Activated CD8-positive, alpha-beta memory T cell treated with anti-CD3 and anti-CD28 coated beads for 24 hours (primary cell): Measurements from ENCODE around the gene OAS2.

Source experiments
- DNase-seq: peaks from one replicate; pipeline ENCODE4 v3.0.0-alpha.2; 2020

Gene OAS2

DNA sequence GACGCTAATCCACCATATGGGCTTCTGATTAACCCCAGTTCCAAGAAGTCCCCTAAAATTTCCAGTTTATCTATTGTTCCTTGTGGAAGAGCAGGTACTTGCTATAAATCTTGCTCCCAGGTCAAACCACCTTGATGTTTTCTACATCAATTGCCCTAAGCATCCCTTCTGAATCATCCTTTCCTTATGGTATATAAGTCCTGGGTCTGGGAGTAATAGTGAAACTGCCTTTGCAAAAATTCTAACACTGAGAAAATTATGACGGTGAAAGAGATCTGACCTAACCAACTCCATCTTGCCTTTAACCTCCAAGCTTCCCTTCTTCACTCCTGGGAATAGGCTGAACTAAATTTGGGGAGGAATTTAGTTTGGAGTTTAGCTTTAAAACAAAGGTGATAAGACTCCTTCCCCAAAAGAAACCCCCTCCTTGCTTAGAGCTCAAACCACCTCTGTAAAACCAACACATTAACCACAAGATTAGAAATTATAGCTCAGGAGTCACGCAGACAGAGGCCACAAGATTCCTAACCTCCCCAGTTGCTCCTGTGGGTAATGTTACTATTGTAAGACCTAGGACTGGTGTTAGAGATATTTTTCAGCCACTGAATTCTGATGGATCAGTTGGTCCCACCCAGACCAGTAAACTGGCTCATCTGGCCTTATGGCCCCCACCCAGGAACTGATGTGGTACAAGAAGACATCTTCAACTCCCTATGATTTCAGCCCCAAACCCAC lies 44.4 kb downstream of the OAS2 start:
- DNase-seq, result no peak

DNA sequence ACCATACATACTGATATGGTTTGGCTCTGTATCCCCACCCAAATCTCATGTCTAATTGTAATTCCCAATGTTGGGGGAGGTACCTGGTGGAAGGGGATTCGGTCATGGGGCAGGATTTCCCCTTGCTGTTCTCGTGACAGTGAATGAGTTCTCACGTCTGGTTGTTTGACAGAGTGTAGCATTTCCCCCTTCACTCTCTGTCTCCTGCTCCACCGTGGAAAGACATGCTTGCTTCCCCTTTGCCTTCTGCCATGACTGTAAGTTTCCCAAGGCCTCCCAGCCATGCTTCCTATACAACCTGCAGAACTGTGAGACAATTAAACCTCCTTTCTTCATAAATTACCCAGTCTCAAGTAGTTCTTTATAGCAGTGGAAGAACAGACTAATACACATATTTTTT lies 49.4 kb downstream of the OAS2 start:
- no peak for DNase-seq

DNA sequence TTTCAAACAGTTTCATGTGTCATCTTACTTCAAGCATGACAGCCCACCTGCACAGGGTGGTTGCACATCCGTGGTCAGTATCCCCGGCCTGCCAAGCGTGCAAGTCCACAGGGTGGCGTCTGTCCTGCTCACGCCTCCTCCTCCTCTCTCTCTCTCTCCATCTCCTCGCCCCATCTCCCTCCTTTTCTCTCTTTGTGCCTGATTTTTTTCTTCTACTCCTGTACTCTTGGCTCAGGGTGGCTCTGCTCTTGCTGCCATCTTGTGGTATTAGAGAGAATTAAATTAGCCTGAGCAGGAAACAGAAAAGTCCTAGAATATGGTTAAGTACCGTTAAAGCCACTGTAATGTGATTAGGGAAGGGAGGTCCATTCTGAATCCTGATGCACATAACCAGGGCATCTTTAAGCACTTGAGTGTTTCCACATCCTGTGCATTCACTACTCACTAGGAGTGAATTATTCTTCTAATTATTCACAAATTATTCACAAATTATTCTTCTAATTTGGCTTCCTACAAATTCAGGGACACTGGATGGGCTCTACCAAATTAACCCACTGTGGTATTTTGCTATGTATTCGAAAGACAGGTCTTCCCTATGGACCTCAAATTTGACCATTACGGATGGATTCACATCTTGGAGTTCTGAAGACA lies 52.7 kb downstream of the OAS2 start:
- DNase-seq, result no peak

DNA sequence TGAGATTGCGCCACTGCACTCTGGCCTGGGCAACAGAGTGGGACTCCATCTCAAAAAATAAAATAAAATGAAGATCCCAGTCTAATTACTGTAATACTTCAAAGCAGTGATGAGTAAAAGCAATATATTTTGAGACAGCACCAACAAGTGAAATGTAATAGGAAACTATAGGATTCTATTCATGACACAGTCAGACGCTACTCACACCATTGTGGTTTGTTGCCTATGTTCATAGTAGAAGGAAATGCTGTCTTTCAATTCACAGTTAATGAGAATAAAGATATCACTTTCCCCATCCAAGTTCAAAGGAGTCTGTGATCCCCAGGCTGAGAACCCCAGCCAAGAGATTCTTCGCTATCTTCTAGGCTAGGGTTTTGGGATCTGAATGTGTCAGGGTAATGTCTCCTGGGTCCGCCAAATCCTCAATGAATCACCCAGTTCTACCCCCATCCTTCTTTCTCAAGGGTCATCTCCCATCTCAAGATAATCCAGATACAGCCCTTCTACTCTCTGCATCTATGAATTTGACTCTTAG lies 61.7 kb downstream of the OAS2 start:
- DNase-seq, result no peak

DNA sequence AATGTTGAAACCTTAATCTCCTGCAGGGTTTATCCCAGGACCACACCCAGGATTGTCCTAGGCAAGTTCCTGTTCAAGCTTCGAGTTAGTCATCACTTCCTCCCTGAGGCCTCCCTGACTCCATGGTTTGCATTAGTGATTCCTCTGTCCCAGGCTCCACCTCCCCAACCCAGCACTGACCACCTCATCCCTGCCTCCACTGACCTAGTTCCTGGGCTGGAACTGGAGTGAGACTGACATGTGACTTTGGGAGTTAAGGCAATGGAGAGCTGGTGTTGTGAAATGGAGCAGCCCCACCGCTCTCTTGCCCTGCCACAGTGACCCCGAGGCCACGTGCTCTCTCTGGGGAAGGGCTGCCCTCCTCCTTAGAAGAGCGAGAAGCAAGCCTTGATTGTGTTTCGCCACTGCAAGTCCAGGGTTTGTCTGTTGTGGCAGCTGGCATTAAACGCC lies 62.4 kb downstream of the OAS2 start:
- no peak for DNase-seq

DNA sequence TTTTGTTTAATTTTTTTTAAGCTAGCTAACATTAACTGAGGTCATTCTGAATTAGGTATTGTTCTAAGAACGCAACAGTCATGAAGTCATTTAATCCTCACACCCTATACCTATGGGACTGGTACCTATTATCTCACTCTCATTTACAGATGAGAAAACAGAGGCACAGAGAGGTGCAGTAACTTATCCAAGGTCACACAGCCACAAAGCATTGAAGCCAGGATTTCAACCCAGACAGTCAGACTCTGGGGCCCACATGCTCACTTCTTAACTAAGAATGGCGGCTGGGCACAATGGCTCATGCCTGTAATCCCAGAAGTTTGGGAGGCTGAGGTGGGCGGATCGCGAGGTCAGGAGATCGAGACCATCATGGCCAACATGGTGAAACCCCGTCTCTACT lies 63.2 kb downstream of the OAS2 start:
- DNase-seq, result no peak

DNA sequence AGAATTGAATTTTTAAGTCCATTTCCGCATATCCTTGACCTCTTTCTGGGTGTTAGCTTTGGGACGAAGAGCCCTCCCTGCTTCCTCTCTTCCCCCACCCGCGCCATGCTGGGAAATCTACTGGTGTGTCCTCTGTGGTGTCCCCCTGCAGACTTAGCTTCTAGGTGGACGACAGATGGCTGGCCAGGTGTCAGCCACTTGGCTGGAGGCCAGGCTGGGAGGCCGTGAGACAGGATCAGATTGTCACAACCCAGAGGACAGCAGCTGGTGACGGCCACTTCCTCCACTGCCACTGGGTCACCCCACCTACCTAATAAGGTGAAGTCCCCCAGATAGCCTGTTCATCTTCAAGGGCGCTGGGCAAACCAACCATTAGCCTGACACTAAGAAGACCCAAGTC lies 64.9 kb downstream of the OAS2 start:
- DNase-seq, result no peak

DNA sequence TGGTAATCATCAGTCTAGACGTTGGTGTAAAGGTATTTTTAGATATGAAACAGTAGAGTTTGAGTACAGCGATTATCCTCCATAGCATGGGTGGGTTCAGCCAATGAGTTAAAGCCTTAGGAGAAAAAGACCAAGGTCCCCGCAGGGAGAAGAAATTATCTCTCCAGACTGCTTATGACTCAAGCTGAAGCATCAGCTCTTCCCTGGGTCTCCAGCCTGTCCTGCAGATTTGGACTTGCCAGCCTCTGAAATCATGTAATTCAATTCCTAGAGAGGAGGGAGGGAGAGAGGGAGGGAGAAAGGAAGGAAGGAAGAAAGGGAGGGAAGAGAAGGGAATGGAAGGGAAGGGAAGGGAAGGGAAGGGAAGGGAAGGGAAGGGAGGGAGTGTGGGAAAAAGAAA lies 66.2 kb downstream of the OAS2 start:
- DNase-seq, result no peak

DNA sequence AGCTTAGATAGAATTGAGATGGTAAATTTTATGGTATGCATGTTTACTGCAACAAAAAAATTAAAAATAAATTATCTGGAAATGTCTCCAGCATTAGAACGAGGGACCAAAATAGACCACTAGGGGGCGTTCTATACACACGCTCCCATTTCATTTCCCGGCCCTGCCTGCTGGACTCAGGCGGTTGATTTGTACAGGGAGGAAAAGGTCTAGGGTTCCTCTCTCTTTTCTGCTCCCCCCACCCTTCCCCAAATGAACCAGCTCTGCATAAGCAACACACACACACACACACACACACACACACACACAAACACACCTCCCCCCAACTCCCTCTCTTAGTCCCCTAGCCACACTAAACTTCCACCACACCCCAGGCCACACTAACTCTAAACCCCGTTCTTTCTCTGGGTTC lies 70.4 kb downstream of the OAS2 start:
- DNase-seq, result peak; percentile 70

DNA sequence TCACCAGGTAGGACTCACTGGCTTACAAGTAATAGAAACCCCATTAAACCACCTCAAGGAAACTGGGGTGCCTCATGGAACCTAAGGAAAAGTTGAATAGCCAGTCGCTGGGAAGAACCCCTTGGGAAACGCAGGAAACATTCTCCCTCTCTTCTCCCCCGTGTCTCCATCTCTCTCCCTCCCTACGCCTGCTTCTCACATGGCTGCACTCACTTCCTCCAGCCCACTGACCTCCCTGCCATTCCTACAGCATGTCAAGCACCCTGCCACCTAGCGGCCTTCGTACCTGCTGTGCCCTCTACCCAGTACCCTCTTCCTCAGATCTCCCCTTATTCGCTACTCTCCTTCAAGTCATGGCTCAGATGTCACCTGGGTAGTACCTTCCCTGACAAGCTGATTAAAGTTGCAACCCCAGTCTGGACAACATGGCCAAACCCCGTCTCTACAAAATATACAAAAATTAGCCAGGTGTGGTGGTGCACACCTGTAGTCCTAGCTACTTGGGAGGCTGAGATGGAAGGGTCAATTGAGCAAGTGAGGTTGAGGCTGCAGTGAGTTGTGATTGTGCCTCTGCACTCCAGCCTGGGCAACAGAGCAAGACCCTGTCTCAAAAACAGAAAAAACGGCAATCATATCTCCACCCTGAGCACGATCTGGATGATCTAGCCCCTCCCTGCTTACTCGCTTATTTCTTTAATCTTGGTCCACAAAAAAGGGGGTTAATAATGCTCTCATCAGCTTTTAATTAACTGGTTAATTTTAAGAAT lies 71.8 kb downstream of the OAS2 start:
- no peak for DNase-seq

DNA sequence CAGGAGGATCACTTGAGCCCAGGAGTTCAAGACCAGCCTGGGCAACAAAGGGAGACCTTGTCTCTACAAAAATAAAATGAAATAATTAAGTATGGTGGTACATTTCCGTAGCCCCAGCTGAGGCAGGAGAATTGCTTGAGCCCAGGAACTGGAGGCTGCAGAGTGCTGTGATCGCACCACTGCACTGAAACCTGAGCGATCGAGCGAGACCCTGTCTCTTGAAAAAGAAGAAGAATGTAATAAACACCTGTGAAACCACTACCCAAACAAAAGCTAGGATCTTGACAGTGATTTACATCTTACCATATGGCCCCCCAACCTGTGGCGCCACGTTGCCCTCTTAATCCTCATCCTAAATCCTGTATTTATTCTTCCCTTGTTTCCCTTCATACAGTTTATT lies 72.5 kb downstream of the OAS2 start:
- no peak for DNase-seq

DNA sequence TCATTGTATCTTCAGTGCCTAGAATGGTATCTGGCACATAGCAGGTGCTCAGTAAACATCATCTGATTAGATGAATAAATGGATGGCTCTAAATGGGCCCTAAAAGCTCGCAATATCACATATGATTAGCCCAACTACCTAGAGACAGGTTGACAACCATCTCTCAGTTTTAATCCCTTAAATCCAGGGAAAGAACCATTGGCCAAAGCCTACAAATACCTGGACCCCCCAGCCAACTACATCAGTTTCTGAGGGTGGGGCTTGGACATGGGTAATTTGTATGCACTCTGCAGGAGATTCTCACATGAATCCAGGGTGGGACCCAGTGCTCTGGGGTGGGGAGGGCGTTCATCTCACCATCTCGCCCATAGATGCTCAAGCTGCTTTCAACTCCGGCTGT lies 73.4 kb downstream of the OAS2 start:
- DNase-seq, result no peak

DNA sequence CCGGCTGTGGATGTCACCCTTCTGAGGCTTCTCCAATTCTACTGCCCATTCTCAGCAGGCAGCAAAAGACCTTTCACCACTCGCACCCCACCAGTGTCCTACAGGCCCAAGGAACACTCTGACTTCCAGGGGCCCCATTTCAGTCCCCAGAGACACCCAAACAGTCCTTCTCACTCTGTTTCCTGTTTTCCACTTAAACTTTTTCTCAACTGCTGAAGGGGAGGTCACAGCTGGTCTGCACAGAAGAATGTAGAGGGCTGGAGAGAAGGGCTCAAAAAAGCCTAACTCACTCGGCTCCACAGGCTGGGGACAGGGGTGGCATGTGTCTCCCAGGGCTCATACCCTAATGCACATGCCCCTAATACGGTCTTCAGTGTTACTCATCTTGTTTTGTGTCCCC lies 74.0 kb downstream of the OAS2 start:
- DNase-seq, result no peak

DNA sequence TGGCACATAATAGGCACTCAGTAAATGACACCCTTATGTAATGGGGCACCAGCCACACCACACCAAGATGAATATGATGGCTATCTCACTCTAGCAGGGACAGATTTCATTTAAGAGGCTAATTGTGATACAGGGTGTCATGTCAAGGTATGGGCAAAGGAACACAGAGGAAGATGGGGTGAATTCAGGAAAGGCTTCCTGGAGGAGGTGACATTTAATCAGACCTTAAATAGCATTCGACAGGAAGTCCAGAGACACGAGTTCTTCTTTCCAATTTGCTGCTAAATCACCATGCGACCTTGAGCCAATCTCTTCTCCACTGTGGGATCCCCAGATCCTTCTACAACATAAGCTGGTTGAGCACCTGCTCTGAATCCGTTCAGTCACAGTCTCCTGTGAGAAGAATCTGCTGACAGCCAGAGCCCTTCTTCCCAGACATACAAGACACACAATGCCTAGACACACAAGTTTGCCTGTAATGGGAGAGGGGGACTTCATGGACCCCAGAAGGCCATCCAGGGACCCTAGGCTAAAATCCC lies 76.7 kb downstream of the OAS2 start:
- no peak for DNase-seq

DNA sequence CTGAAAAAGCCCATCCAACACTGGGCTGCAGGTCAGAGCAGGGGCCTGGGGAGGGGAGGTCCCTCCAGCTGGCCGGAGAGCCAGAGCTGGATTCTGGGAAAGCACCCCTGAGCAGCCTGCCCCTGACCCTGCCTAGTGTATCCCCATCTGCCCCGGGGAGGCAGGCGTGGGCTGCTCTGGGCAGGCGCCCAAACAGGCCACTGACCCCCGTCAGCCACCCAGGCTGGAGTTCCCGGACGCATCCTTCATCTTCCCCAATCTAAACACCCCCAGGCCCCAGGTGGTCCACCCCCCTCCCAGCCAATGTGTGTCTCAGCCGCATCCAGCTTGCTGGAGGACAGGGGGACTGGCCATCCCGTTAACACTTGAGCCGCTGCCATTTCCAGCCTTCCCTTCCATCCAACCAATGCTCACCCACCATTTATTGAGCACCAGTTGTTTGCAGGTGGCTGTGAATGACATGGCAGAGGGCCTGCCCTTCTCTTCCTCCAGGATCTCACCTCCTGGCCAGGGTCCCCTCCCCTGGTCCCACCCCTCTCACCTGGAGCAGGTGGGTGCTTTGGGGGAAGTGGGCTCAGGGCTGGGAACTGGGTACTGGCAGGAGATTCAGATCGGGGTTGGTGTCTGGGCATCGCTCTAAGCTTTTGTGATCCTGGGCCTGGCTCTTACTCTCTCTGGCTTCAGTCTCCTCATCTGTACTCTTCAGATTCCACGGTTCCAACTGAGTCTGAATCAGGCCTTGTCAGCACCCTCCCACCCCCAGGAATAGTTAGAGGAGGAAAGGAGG lies 77.5 kb downstream of the OAS2 start:
- no peak for DNase-seq

DNA sequence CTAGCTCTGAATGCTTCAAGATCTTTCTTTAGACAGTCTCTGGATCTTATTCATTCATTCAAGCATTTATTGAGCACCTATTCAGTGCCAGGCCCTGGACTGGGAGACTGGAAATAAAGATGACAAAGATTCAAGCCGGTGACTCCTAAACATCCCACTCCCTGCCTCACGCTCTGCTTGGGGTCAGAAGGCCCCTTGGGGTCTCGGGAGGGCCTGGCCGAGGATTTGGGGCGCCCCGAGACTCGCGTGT lies 78.0 kb downstream of the OAS2 start:
- no peak for DNase-seq

DNA sequence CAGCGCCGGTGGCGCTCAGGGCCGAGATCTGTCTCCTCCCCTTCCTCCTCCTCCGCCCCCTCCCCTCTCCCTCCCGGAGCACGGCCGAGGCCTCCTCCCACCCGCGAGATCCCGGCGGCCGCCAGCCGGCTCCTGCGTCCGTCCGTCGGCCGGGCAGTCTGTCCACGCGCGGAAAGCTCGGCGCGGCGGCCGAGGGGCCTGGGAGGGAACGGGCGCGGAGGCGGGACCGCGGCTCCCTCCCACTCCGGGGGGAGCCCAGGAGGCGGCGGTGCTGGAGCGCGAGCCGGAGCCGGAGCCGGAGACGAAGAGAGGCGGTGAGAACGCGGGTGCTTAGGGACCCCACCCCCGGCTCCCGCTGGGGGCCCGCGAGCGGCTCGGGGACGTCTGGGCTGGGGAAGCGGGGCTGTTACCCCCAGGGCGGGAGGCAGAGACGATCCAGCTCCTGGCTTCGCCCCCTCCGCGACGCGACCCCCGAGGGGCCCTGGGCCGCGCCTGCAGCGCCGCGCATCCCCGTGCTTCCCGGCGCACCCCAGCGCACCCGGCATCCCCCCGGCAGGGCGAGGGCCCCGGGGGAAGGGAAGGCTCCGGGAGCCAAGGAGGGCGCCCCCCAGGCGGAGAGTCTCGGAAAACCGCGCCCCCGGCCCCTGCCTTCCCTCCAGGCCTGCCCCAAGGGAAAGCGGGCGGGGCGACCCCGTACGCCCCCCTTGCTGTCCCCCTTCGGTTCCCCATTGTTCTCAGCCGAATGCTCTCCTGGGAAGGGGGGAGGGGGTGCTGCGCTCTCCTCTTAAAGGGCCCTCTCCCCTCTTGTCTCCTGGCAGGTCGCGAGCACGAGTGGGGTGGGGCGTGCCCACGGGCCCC lies 78.5 kb downstream of the OAS2 start, which contains the start of gene DTX1:
Gene DTX1, plus strand, starts transcription at position 100 of the 858 bp plus-strand sequence. CDS start 1,463 bp downstream, outside the sequence.
- peak; percentile 69 for DNase-seq

DNA sequence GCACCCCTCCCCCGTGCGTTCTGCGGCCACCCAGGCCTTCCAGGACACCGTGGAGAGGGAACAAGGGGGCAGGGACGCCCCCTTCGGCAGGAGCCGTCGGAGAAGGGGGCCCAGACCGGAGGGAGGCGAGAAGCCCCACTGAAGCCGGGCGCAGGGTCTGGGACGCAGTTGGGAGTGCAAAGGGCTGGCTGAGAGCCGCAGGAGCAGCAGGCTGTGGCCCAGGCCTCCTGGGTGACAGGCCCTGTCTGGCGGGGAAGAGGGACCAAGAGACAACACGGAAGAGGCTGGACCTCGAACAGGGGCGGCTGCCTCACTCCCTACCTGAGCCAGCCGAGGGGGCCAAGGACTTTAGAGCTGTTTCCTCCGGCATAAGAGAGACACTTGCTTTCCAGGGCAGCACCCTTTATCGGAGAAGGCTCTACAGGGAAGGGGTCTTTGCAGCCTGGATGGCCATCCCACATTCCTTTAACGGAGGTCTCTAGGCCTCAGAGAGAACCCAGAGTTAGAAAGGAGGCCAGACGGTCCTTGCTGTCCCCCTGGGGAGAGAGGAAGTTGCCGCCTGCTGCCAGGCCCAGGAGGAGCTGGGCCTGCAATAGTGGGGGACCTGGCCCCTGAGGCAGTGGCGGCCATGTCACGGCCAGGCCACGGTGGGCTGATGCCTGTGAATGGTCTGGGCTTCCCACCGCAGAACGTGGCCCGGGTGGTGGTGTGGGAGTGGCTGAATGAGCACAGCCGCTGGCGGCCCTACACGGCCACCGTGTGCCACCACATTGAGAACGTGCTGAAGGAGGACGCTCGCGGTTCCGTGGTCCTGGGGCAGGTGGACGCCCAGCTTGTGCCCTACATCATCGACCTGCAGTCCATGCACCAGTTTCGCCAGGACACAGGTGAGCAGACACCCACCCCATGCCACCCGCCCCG lies 79.5 kb downstream of the OAS2 start:
- no peak for DNase-seq

DNA sequence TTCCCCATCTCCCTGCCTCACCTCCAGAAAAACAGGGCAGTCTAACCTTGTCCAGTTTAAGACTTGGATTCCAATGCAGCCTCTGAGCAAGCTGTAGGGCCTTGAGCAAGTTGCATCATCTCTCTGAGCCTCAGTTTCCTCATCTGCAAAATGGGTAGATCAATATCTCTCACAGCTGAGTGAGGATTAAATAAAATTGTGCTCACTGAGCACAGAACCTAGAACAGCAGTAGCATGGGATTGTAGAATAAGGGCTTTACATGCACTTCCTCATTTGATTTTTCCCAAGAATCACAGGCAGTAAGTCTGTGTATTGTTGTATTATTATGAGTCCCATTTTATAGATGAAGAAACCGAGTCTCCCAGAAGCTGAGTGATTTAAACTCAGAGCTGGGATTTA lies 80.2 kb downstream of the OAS2 start:
- no peak for DNase-seq

DNA sequence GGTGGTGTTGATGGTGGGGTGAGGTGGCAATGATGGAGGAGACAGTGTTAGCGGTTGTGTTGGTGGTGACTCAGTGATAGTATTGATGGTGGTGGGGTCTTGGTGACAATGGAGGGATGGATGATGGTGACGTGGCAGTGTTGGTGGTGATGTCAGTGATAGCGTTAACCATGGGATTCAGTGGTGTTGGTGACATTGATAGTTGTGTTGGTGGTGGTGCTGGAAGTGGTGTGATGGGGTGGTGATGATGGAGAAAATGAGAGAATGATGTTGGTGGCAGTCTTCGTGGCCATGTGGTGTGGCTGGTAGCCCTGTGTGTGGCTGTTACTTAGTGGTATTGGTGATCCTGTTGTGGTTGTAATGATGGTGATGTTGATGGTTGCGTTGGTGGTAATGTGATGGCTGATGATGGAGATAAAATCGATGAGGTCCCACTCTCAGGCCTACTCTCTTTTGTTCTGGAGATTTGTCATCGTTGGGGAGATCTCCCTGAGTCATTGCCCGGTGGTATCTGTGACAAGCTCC lies 80.8 kb downstream of the OAS2 start:
- no peak for DNase-seq
